AG08395 (cell line): ENCODE data around the gene ARHGAP19.
"Not testable (repeated sequence)": the region's sequence is repeated elsewhere in the genome, so short reads cannot be mapped to it uniquely, and the experiment has no call there.

Source experiments
- DNase-seq: peaks from one replicate; pipeline ENCODE4 v3.0.0; 2012; ENCODE audit warnings: mixed read lengths, low spot score

ARHGAP19 gene

GRCh38 chr10:97321032-97321803 is 28.8 kb upstream of the ARHGAP19 start:
- DNase-seq = no peak

- DNase-seq = no peak
Measured at GRCh38 chr10:97320480-97321031, 28.1 kb upstream of the ARHGAP19 start.

- peak; percentile 34 for DNase-seq
Measured at GRCh38 chr10:97319671-97320479, 27.4 kb upstream of the ARHGAP19 start.

- peak; percentile 84 for DNase-seq
Measured at GRCh38 chr10:97318772-97319651, 26.6 kb upstream of the ARHGAP19 start, which contains the start of gene FRAT1. FRAT1 (plus strand) TSS chr10:97319271; CDS start chr10:97319454, 183 bp downstream.

- no peak for DNase-seq
Measured at GRCh38 chr10:97314671-97315070, 22.2 kb upstream of the ARHGAP19 start.

GRCh38 chr10:97312897-97313296 is 20.5 kb upstream of the ARHGAP19 start:
- no peak for DNase-seq

GRCh38 chr10:97311111-97311626 is 18.7 kb upstream of the ARHGAP19 start:
- DNase-seq = no peak

- no peak for DNase-seq
Measured at GRCh38 chr10:97307866-97308780, 15.7 kb upstream of the ARHGAP19 start.

GRCh38 chr10:97307441-97307840 is 15.0 kb upstream of the ARHGAP19 start:
- no peak for DNase-seq

GRCh38 chr10:97302088-97302791 is 9.8 kb upstream of the ARHGAP19 start:
- DNase-seq = no peak

GRCh38 chr10:97300980-97301379 is 8.5 kb upstream of the ARHGAP19 start:
- no peak for DNase-seq

GRCh38 chr10:97298223-97298571 is 5.8 kb upstream of the ARHGAP19 start:
- DNase-seq = no peak

- no peak for DNase-seq
Measured at GRCh38 chr10:97297556-97298222, 5.3 kb upstream of the ARHGAP19 start.

GRCh38 chr10:97292862-97293198 is 393 bp upstream of the ARHGAP19 start:
- DNase-seq = no peak

GRCh38 chr10:97291357-97292096 is 910 bp downstream of the ARHGAP19 start:
- DNase-seq = no peak

GRCh38 chr10:97290576-97291356 is 1.7 kb downstream of the ARHGAP19 start:
- DNase-seq = not testable (repeated sequence)

GRCh38 chr10:97290076-97290475 is 2.4 kb downstream of the ARHGAP19 start:
- DNase-seq = not testable (repeated sequence)

- no peak for DNase-seq
Measured at GRCh38 chr10:97280783-97281182, 11.7 kb downstream of the ARHGAP19 start.
